ENCODE measurements around the gene MINDY3.
"Not testable (repeated sequence)": the region's sequence is repeated elsewhere in the genome, so short reads cannot be mapped to it uniquely, and the experiment has no call there.

The MINDY3 gene

GRCh38 chr10:15802375-15802949, 57.8 kb downstream of the MINDY3 start:
- no peak for DNase-seq

GRCh38 chr10:15801641-15802040, 58.7 kb downstream of the MINDY3 start:
- no peak for DNase-seq

GRCh38 chr10:15801147-15801546, 59.2 kb downstream of the MINDY3 start:
- no peak for DNase-seq

- DNase-seq = no peak
Observed at GRCh38 chr10:15797346-15797745, 63.0 kb downstream of the MINDY3 start.

- no peak for DNase-seq
Observed at GRCh38 chr10:15796762-15797161, 63.5 kb downstream of the MINDY3 start.

GRCh38 chr10:15796098-15796759, 64.1 kb downstream of the MINDY3 start:
- no peak for DNase-seq

GRCh38 chr10:15795036-15795792, 65.1 kb downstream of the MINDY3 start:
- no peak for DNase-seq

GRCh38 chr10:15794569-15794968, 65.7 kb downstream of the MINDY3 start:
- DNase-seq = no peak

GRCh38 chr10:15793664-15794063, 66.6 kb downstream of the MINDY3 start:
- DNase-seq = no peak

- DNase-seq = no peak
Observed at GRCh38 chr10:15792777-15793176, 67.5 kb downstream of the MINDY3 start.

- DNase-seq = no peak
Observed at GRCh38 chr10:15791816-15792524, 68.3 kb downstream of the MINDY3 start.

- no peak for DNase-seq
Observed at GRCh38 chr10:15789793-15790525, 70.3 kb downstream of the MINDY3 start.

GRCh38 chr10:15787426-15787825, 72.9 kb downstream of the MINDY3 start:
- DNase-seq = no peak

- DNase-seq = no peak
Observed at GRCh38 chr10:15784662-15785300, 75.5 kb downstream of the MINDY3 start.

- DNase-seq = no peak
Observed at GRCh38 chr10:15783941-15784636, 76.2 kb downstream of the MINDY3 start.

GRCh38 chr10:15782851-15783250, 77.5 kb downstream of the MINDY3 start:
- DNase-seq = no peak

- no peak for DNase-seq
Observed at GRCh38 chr10:15781381-15781960, 78.8 kb downstream of the MINDY3 start.

- DNase-seq = no peak
Observed at GRCh38 chr10:15780353-15781135, 79.8 kb downstream of the MINDY3 start.

- no peak for DNase-seq
Observed at GRCh38 chr10:15775513-15775912, 84.8 kb downstream of the MINDY3 start.

GRCh38 chr10:15774534-15774933, 85.8 kb downstream of the MINDY3 start:
- DNase-seq = not testable (repeated sequence)
